ENCODE measurements around the gene KRT79.
"Not testable (repeated sequence)": the region's sequence is repeated elsewhere in the genome, so short reads cannot be mapped to it uniquely, and the experiment has no call there.

The KRT79 gene

GRCh38 chr12:52860102-52860823 is 26.2 kb upstream of the KRT79 start:
- no peak for DNase-seq (ENCODE audit: low read depth)

GRCh38 chr12:52857500-52857899 is 23.4 kb upstream of the KRT79 start:
- DNase-seq (ENCODE audit: low read depth) = no peak

GRCh38 chr12:52856787-52857186 is 22.7 kb upstream of the KRT79 start:
- DNase-seq (ENCODE audit: low read depth) = no peak

GRCh38 chr12:52856077-52856476 is 22.0 kb upstream of the KRT79 start:
- DNase-seq (ENCODE audit: low read depth) = not testable (repeated sequence)

- no peak for DNase-seq (ENCODE audit: low read depth)
Measured at GRCh38 chr12:52851787-52852186, 17.7 kb upstream of the KRT79 start.

GRCh38 chr12:52850681-52851080 is 16.6 kb upstream of the KRT79 start:
- no peak for DNase-seq (ENCODE audit: low read depth)

GRCh38 chr12:52849511-52849910 is 15.4 kb upstream of the KRT79 start:
- no peak for DNase-seq (ENCODE audit: low read depth)

GRCh38 chr12:52848661-52849255 is 14.6 kb upstream of the KRT79 start, which contains the start of gene KRT78:
TSS of gene KRT78 (minus strand) at chr12:52848994. CDS start at chr12:52848930, 64 bp downstream.
- no peak for DNase-seq (ENCODE audit: low read depth)

GRCh38 chr12:52847335-52848102 is 13.4 kb upstream of the KRT79 start:
- DNase-seq (ENCODE audit: low read depth) = no peak

GRCh38 chr12:52846356-52846970 is 12.4 kb upstream of the KRT79 start:
- DNase-seq (ENCODE audit: low read depth) = no peak

GRCh38 chr12:52845946-52846345 is 11.8 kb upstream of the KRT79 start:
- DNase-seq (ENCODE audit: low read depth) = no peak

GRCh38 chr12:52844386-52844785 is 10.3 kb upstream of the KRT79 start:
- DNase-seq (ENCODE audit: low read depth) = no peak

GRCh38 chr12:52839436-52840105 is 5.5 kb upstream of the KRT79 start:
- no peak for DNase-seq (ENCODE audit: low read depth)

GRCh38 chr12:52838609-52839435 is 4.7 kb upstream of the KRT79 start:
- DNase-seq (ENCODE audit: low read depth) = no peak

- DNase-seq (ENCODE audit: low read depth) = no peak
Measured at GRCh38 chr12:52837781-52838608, 3.9 kb upstream of the KRT79 start.

GRCh38 chr12:52837413-52837741 is 3.3 kb upstream of the KRT79 start:
- no peak for DNase-seq (ENCODE audit: low read depth)

GRCh38 chr12:52836491-52837412 is 2.6 kb upstream of the KRT79 start:
- no peak for DNase-seq (ENCODE audit: low read depth)

GRCh38 chr12:52836042-52836466 is 1.9 kb upstream of the KRT79 start:
- DNase-seq (ENCODE audit: low read depth) = peak; percentile 54
